Activated naive CD4-positive, alpha-beta T cell treated with anti-CD3 and anti-CD28 coated beads for 36 hours (primary cell): Measurements from ENCODE around the gene XPO5. TPM values are rescaled to one million over a fixed set of nuclear protein-coding genes. Genes with fewer than 3 reads are reported as not detected.

ENCODE experiments used
- CTCF ChIA-PET: fragments of 350-600 bp; sonication (Branson Sonifier 250); formaldehyde crosslinking; loops from one replicate; lab custom pipeline; 2021; ENCODE audit warnings: antibody characterized with exemption; lab: Charles Lee
- DNase-seq: peaks from one replicate; pipeline ENCODE4 v3.0.0-alpha.2; 2020
- H3K27ac Mint-ChIP-seq: one replicate; pipeline ENCODE4 v1.8.0; 2021; ENCODE audit warnings: mild to moderate bottlenecking, mixed read lengths
- H3K27me3 Mint-ChIP-seq: one replicate; pipeline ENCODE4 v1.8.0; 2021; ENCODE audit warnings: low read depth, mixed read lengths
- H3K36me3 Mint-ChIP-seq: one replicate; pipeline ENCODE4 v1.8.0; 2021; ENCODE audit warnings: low read depth, mixed read lengths
- H3K4me1 Mint-ChIP-seq: one replicate; pipeline ENCODE4 v1.8.0; 2021; ENCODE audit warnings: low read depth, mixed read lengths
- H3K4me3 Mint-ChIP-seq: one replicate; pipeline ENCODE4 v1.8.0; 2021; ENCODE audit warnings: mild to moderate bottlenecking, moderate library complexity, mixed read lengths
- H3K9me3 Mint-ChIP-seq: one replicate; pipeline ENCODE4 v1.8.0; 2021; ENCODE audit warnings: mixed read lengths
- intact Hi-C: fragments of 100-400 bp; cut with micrococcal nuclease; formaldehyde crosslinking; loops from one replicate; pipeline ENCODE4 v1.15.1; 2023
- total RNA-seq, 2 experiments: library from RNA; stranded (reverse); gene quantifications; one replicate each; pipeline ENCODE4 v1.2.3, GENCODE V29; 2021

XPO5 gene
- total RNA-seq, 2 experiments from 2014 or later, result 74.9 to 93.2 TPM

- intact Hi-C loops, result no loop called here
- Mint-ChIP-seq H3K36me3 (peaks cover 5% of the 10 kb centered on the region), H3K27me3 (no peaks in the 10 kb centered on the region), H3K27ac (no peak overlapping the region), H3K4me3 (no peak overlapping the region), H3K4me1 (peaks cover 21% of the 10 kb centered on the region), H3K9me3 (no peaks in the 10 kb centered on the region)
- no peak for DNase-seq
- CTCF ChIA-PET, result interaction anchor here (0.6 to 3.6 kb wide), 8 partner anchors 10 to 450 kb away, joined by 3 to 14 read pairs (median 3); no protein-coding TSS in a partner anchor
These were observed 82.0 kb downstream of the XPO5 start for GRCh38 chr6:43493833-43494232.

- Mint-ChIP-seq H3K36me3 (peaks cover 4% of the 10 kb centered on the region), H3K4me3 (no peak overlapping the region), H3K9me3 (no peaks in the 10 kb centered on the region), H3K27ac (no peak overlapping the region), H3K27me3 (no peaks in the 10 kb centered on the region), H3K4me1 (peaks cover 21% of the 10 kb centered on the region)
- intact Hi-C loops, result no loop called here
- no peak for DNase-seq
- CTCF ChIA-PET, result interaction anchor here (0.5 to 3.6 kb wide), 6 partner anchors 12 to 292 kb away, joined by 3 to 14 read pairs (median 4); no protein-coding TSS in a partner anchor
These were observed 82.6 kb downstream of the XPO5 start for GRCh38 chr6:43493230-43493629.

- intact Hi-C loops, result no loop called here
- H3K36me3 Mint-ChIP-seq, result peaks cover 6% of the 10 kb centered on the region
- CTCF ChIA-PET, result interaction anchor here (0.7 to 3.6 kb wide), 4 partner anchors 13 to 229 kb away, joined by 3 to 14 read pairs (median 6); no protein-coding TSS in a partner anchor
These were observed 83.2 kb downstream of the XPO5 start for GRCh38 chr6:43492673-43493072.

GRCh38 chr6:43491750-43492661 lies 83.8 kb downstream of the XPO5 start:
- no peaks in the 10 kb centered on the region for H3K27me3 Mint-ChIP-seq
- no peak for DNase-seq
- no peak overlapping the region for H3K27ac Mint-ChIP-seq
- intact Hi-C loops, result no loop called here
- H3K4me1 Mint-ChIP-seq, result peaks cover 21% of the 10 kb centered on the region
- CTCF ChIA-PET, result interaction anchor here (0.7 to 3.6 kb wide), 3 partner anchors 16 to 228 kb away, joined by 3 to 14 read pairs (median 6); no protein-coding TSS in a partner anchor
- H3K9me3 Mint-ChIP-seq, result no peaks in the 10 kb centered on the region
- no peak overlapping the region for H3K4me3 Mint-ChIP-seq
- peaks cover 6% of the 10 kb centered on the region for H3K36me3 Mint-ChIP-seq

More at GRCh38 chr6:43492673-43493072, 83.2 kb downstream of the XPO5 start:
- Mint-ChIP-seq H3K4me1 (peaks cover 21% of the 10 kb centered on the region), H3K27ac (no peak overlapping the region), H3K27me3 (no peaks in the 10 kb centered on the region), H3K9me3 (no peaks in the 10 kb centered on the region), H3K4me3 (no peak overlapping the region)
- no peak for DNase-seq

- no peak for DNase-seq
- H3K36me3 Mint-ChIP-seq, result peaks cover 6% of the 10 kb centered on the region
- H3K4me3 Mint-ChIP-seq, result no peak overlapping the region
- CTCF ChIA-PET, result interaction anchor here (1.6 kb wide), 1 partner anchor 16 kb away, joined by 3 read pairs; no protein-coding TSS in a partner anchor
- intact Hi-C loops, result no loop called here
- H3K9me3 Mint-ChIP-seq, result no peaks in the 10 kb centered on the region
- no peak overlapping the region for H3K27ac Mint-ChIP-seq
- H3K27me3 Mint-ChIP-seq, result no peaks in the 10 kb centered on the region
- H3K4me1 Mint-ChIP-seq, result peaks cover 20% of the 10 kb centered on the region
These were observed 85.3 kb downstream of the XPO5 start for GRCh38 chr6:43490523-43490939.

- Mint-ChIP-seq H3K4me1 (peaks cover 11% of the 10 kb centered on the region), H3K9me3 (no peaks in the 10 kb centered on the region), H3K27ac (no peak overlapping the region), H3K27me3 (no peaks in the 10 kb centered on the region), H3K36me3 (peaks cover 6% of the 10 kb centered on the region), H3K4me3 (no peak overlapping the region)
- CTCF ChIA-PET, result interaction anchor here (0.6 to 1.6 kb wide), 2 partner anchors 17 to 223 kb away, joined by 3 to 4 read pairs; no protein-coding TSS in a partner anchor
- intact Hi-C loops, result no loop called here
- no peak for DNase-seq
These were observed 86.4 kb downstream of the XPO5 start for GRCh38 chr6:43489277-43490072.

GRCh38 chr6:43488667-43489276 lies 87.1 kb downstream of the XPO5 start:
- no peak overlapping the region for H3K4me3 Mint-ChIP-seq
- peaks cover 6% of the 10 kb centered on the region for H3K36me3 Mint-ChIP-seq
- intact Hi-C loops, result no loop called here
- peaks cover 6% of the 10 kb centered on the region for H3K4me1 Mint-ChIP-seq
- H3K27me3 Mint-ChIP-seq, result no peaks in the 10 kb centered on the region
- CTCF ChIA-PET, result interaction anchor here (0.6 kb wide), 1 partner anchor 222 kb away, joined by 4 read pairs; no protein-coding TSS in a partner anchor
- H3K9me3 Mint-ChIP-seq, result no peaks in the 10 kb centered on the region
- DNase-seq, result no peak
- H3K27ac Mint-ChIP-seq, result no peak overlapping the region

- intact Hi-C loops, result no loop called here
- no peaks in the 10 kb centered on the region for H3K27me3 Mint-ChIP-seq
- peaks cover 48% of the 10 kb centered on the region for H3K4me1 Mint-ChIP-seq
- no peaks in the 10 kb centered on the region for H3K9me3 Mint-ChIP-seq
- CTCF ChIA-PET, result no interaction called here
- DNase-seq, result no peak
- H3K36me3 Mint-ChIP-seq, result no peaks in the 10 kb centered on the region
- H3K4me3 Mint-ChIP-seq, result no peak overlapping the region
- H3K27ac Mint-ChIP-seq, result no peak overlapping the region
These were observed 94.1 kb downstream of the XPO5 start for GRCh38 chr6:43481591-43482236.

GRCh38 chr6:43481075-43481474 lies 94.8 kb downstream of the XPO5 start:
- Mint-ChIP-seq H3K9me3 (no peaks in the 10 kb centered on the region), H3K27me3 (no peaks in the 10 kb centered on the region), H3K4me3 (no peak overlapping the region), H3K36me3 (no peaks in the 10 kb centered on the region), H3K27ac (no peak overlapping the region), H3K4me1 (peaks cover 51% of the 10 kb centered on the region)
- DNase-seq, result peak; percentile 37
- intact Hi-C loops, result no loop called here
- CTCF ChIA-PET, result no interaction called here

- Mint-ChIP-seq H3K4me3 (peak overlapping the region; percentile 87), H3K36me3 (no peaks in the 10 kb centered on the region), H3K27me3 (no peaks in the 10 kb centered on the region), H3K9me3 (no peaks in the 10 kb centered on the region), H3K4me1 (peaks cover 47% of the 10 kb centered on the region), H3K27ac (peak overlapping the region; percentile 67)
- CTCF ChIA-PET, result interaction anchor here (1.3 kb wide), 1 partner anchor 29 kb away, joined by 3 read pairs; no protein-coding TSS in a partner anchor
- intact Hi-C loops, result no loop called here
- DNase-seq, result peak; percentile 11
These were observed 97.8 kb downstream of the XPO5 start for GRCh38 chr6:43478008-43478372.

GRCh38 chr6:43477235-43478007 lies 98.4 kb downstream of the XPO5 start, which contains the start of gene TJAP1:
TJAP1 (plus strand) TSS chr6:43477570; CDS start chr6:43499002, 21,432 bp downstream.
- peak; percentile 98 for DNase-seq
- Mint-ChIP-seq H3K27me3 (no peaks in the 10 kb centered on the region), H3K9me3 (no peaks in the 10 kb centered on the region), H3K36me3 (no peaks in the 10 kb centered on the region), H3K4me3 (peak within 1 kb of the TSS; percentile 87), H3K27ac (peak within 1 kb of the TSS; percentile 67), H3K4me1 (peaks cover 45% of the 10 kb centered on the region)
- CTCF ChIA-PET, result interaction anchor here (1.3 kb wide), 1 partner anchor 29 kb away, joined by 3 read pairs; no protein-coding TSS in a partner anchor
- intact Hi-C loops, result loop anchor here (1.0 to 2.0 kb wide), 5 partner anchors 22 to 307 kb away; partner anchors contain the start of genes ABCC10, DLK2, SRF and YIPF3
